ENCODE results near the gene POLR1B.
"Not testable (repeated sequence)": the region's sequence is repeated elsewhere in the genome, so short reads cannot be mapped to it uniquely, and the experiment has no call there.

Gene POLR1B

GRCh38 chr2:112542123-112542983, at the start of gene POLR1B:
POLR1B (plus strand) TSS chr2:112542465; CDS start chr2:112542495, 30 bp downstream.
- peak; percentile 58 for DNase-seq (ENCODE audit: low read depth)

GRCh38 chr2:112493048-112493447, 49.2 kb upstream of the POLR1B start:
- no peak for DNase-seq (ENCODE audit: low read depth)

- DNase-seq (ENCODE audit: low read depth): no peak
Observed at GRCh38 chr2:112493858-112494648, 48.2 kb upstream of the POLR1B start.

GRCh38 chr2:112494828-112495227, 47.4 kb upstream of the POLR1B start:
- no peak for DNase-seq (ENCODE audit: low read depth)

GRCh38 chr2:112495878-112496277, 46.4 kb upstream of the POLR1B start:
- not testable (repeated sequence) for DNase-seq (ENCODE audit: low read depth)

- DNase-seq (ENCODE audit: low read depth): peak; percentile 15
Observed at GRCh38 chr2:112500850-112501484, 41.3 kb upstream of the POLR1B start.

GRCh38 chr2:112509239-112509998, 32.8 kb upstream of the POLR1B start:
- not testable (repeated sequence) for DNase-seq (ENCODE audit: low read depth)

- no peak for DNase-seq (ENCODE audit: low read depth)
Observed at GRCh38 chr2:112516801-112517200, 25.5 kb upstream of the POLR1B start.

- DNase-seq (ENCODE audit: low read depth): no peak
Observed at GRCh38 chr2:112518807-112519206, 23.5 kb upstream of the POLR1B start.

GRCh38 chr2:112519506-112519905, 22.8 kb upstream of the POLR1B start:
- no peak for DNase-seq (ENCODE audit: low read depth)

- no peak for DNase-seq (ENCODE audit: low read depth)
Observed at GRCh38 chr2:112520234-112520783, 22.0 kb upstream of the POLR1B start.

GRCh38 chr2:112523291-112523777, 18.9 kb upstream of the POLR1B start:
- no peak for DNase-seq (ENCODE audit: low read depth)

- not testable (repeated sequence) for DNase-seq (ENCODE audit: low read depth)
Observed at GRCh38 chr2:112524276-112524675, 18.0 kb upstream of the POLR1B start.

- no peak for DNase-seq (ENCODE audit: low read depth)
Observed at GRCh38 chr2:112528541-112528940, 13.7 kb upstream of the POLR1B start.

GRCh38 chr2:112529757-112530156, 12.5 kb upstream of the POLR1B start:
- no peak for DNase-seq (ENCODE audit: low read depth)

GRCh38 chr2:112530728-112531127, 11.5 kb upstream of the POLR1B start:
- no peak for DNase-seq (ENCODE audit: low read depth)

GRCh38 chr2:112534826-112535225, 7.4 kb upstream of the POLR1B start:
- DNase-seq (ENCODE audit: low read depth): no peak

GRCh38 chr2:112536665-112537064, 5.6 kb upstream of the POLR1B start:
- DNase-seq (ENCODE audit: low read depth): not testable (repeated sequence)

- DNase-seq (ENCODE audit: low read depth): no peak
Observed at GRCh38 chr2:112539306-112539705, 3.0 kb upstream of the POLR1B start.

GRCh38 chr2:112540906-112541305, 1.4 kb upstream of the POLR1B start:
- no peak for DNase-seq (ENCODE audit: low read depth)
